HL-60 (cell line): ENCODE results near the gene KATNB1.

Experiments
- DNase-seq, 2 experiments: peaks; one replicate each; pipeline ENCODE4 v3.0.0-alpha.2; 2010 to 2020; ENCODE audit warnings: low read depth in 1 of 2, low spot score in 1 of 2
- H3K27ac ChIP-seq: fragments of 250-450 bp; sonication (Bioruptor Pico); replicated peaks from 2 replicates; pipeline ENCODE4 v1.5.1; 2020; ENCODE audit warnings: mild to moderate bottlenecking, moderate library complexity
- H3K27me3 ChIP-seq: fragments of 250-450 bp; sonication (Bioruptor Pico); 2 replicates; pipeline ENCODE4 v1.5.1; 2021; ENCODE audit warnings: mild to moderate bottlenecking, moderate library complexity; ENCODE audit not compliant: insufficient read depth, poor library complexity, severe bottlenecking
- H3K4me3 ChIP-seq: replicated peaks from 2 replicates; pipeline ENCODE4 v1.5.1; 2011; ENCODE audit warnings: mild to moderate bottlenecking, control low read depth, low read length; ENCODE audit not compliant: insufficient read depth
- CTCF ChIP-seq: IDR thresholded peaks from one replicate; pipeline ENCODE4 v1.5.1; 2011; ENCODE audit warnings: low read length, control low read depth, inconsistent platforms; ENCODE audit not compliant: insufficient read depth
- GABPA ChIP-seq: IDR thresholded peaks from 2 replicates; pipeline ENCODE4 v1.6.1; 2012; ENCODE audit warnings: low read depth
- POLR2AphosphoS5 ChIP-seq: IDR thresholded peaks from 2 replicates; pipeline ENCODE4 v1.6.1; 2012; ENCODE audit warnings: low read depth
- REST ChIP-seq: IDR thresholded peaks from 2 replicates; pipeline ENCODE4 v1.6.1; 2012; ENCODE audit warnings: low read depth; ENCODE audit not compliant: insufficient replicate concordance
- SPI1 ChIP-seq: IDR thresholded peaks from 2 replicates; pipeline ENCODE4 v1.6.1; 2012; ENCODE audit warnings: low read depth, mild to moderate bottlenecking, borderline replicate concordance

KATNB1 gene

GRCh38 chr16:57707331-57707730 lies 28.2 kb upstream of the KATNB1 start:
- no peaks in the 10 kb centered on the region for H3K27me3 ChIP-seq
- H3K4me3 ChIP-seq, result no peak overlapping the region
- no peak for DNase-seq
- no peak overlapping the region for H3K27ac ChIP-seq
- TF ChIP-seq GABPA (no peak), POLR2AphosphoS5 (no peak), CTCF (no peak), REST (no peak), SPI1 (no peak)

- DNase-seq, result no peak
- H3K27me3 ChIP-seq, result no peaks in the 10 kb centered on the region
- no peak overlapping the region for H3K27ac ChIP-seq
- no peak for TF ChIP-seq SPI1
- TF ChIP-seq POLR2AphosphoS5, result no peak
- TF ChIP-seq CTCF, result no peak
- TF ChIP-seq GABPA, result no peak
- TF ChIP-seq REST, result no peak
- no peak overlapping the region for H3K4me3 ChIP-seq
Measured at GRCh38 chr16:57708168-57708567, 27.4 kb upstream of the KATNB1 start.

- H3K4me3 ChIP-seq, result no peak overlapping the region
- H3K27ac ChIP-seq, result no peak overlapping the region
- TF ChIP-seq SPI1 (no peak), CTCF (no peak)
- H3K27me3 ChIP-seq, result no peaks in the 10 kb centered on the region
- DNase-seq, result no peak
Measured at GRCh38 chr16:57709663-57710062, 25.9 kb upstream of the KATNB1 start.

- no peak for TF ChIP-seq POLR2AphosphoS5
- TF ChIP-seq GABPA, result no peak
- no peak for TF ChIP-seq SPI1
- no peak for TF ChIP-seq REST
- no peak for TF ChIP-seq CTCF
- no peak overlapping the region for H3K27ac ChIP-seq
Measured at GRCh38 chr16:57711346-57711745, 24.2 kb upstream of the KATNB1 start.

More at GRCh38 chr16:57711346-57711745, 24.2 kb upstream of the KATNB1 start:
- H3K4me3 ChIP-seq, result no peak overlapping the region
- no peaks in the 10 kb centered on the region for H3K27me3 ChIP-seq
- DNase-seq, result no peak
